ENCODE results near the gene FAM3D. TPM values are rescaled to one million over a fixed set of nuclear protein-coding genes. Genes with fewer than 3 reads are reported as not detected.

Gene FAM3D
- total RNA-seq, 1 donor from 2014 or later, result not detected

DNA sequence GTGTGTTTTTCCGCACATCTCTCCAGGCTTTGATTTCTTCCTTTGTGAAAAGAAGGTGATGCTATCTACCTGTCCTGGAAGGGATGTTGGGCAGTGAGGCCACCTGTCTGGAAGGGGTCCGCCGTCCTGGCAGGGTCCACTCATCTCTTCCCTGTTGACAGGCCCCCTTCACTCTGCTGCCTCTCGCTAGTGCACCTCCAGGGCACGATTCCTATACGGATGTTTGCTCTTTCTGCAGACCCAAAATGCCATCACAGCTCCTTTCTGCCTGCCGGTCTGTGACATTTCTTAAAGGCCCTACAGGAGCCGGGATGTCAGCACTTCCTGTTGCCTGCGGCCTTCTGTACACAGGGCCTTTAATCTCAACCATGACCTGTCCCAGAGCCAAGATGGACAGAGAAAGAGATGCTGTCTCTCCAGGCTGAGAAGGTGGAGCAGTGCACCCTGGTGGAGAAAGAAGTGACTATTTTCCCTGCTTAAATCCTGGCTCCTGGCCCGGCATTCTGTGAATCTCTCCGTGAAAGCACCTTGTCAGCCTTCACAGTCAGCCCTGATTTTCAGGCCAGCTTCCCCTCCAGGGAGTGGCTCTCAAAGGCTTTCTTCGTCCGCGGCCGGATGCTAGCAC lies 7.4 kb downstream of the FAM3D start:
- H3K27ac Mint-ChIP-seq (ENCODE audit: unreplicated experiment), result no peak overlapping the region
- H3K4me1 Mint-ChIP-seq (ENCODE audit: low read depth), result peaks cover 3% of the 10 kb centered on the region
- H3K4me3 Mint-ChIP-seq (ENCODE audit: unreplicated experiment), result no peak overlapping the region
- no peaks in the 10 kb centered on the region for H3K9me3 Mint-ChIP-seq (ENCODE audit: low read depth)
- no peak for DNase-seq (ENCODE audit: low spot score)
- no peaks in the 10 kb centered on the region for H3K36me3 Mint-ChIP-seq (ENCODE audit: low read depth)
- H3K27me3 Mint-ChIP-seq (ENCODE audit: low read depth), result peaks cover 9% of the 10 kb centered on the region
- TF ChIP-seq, protein P1, sequence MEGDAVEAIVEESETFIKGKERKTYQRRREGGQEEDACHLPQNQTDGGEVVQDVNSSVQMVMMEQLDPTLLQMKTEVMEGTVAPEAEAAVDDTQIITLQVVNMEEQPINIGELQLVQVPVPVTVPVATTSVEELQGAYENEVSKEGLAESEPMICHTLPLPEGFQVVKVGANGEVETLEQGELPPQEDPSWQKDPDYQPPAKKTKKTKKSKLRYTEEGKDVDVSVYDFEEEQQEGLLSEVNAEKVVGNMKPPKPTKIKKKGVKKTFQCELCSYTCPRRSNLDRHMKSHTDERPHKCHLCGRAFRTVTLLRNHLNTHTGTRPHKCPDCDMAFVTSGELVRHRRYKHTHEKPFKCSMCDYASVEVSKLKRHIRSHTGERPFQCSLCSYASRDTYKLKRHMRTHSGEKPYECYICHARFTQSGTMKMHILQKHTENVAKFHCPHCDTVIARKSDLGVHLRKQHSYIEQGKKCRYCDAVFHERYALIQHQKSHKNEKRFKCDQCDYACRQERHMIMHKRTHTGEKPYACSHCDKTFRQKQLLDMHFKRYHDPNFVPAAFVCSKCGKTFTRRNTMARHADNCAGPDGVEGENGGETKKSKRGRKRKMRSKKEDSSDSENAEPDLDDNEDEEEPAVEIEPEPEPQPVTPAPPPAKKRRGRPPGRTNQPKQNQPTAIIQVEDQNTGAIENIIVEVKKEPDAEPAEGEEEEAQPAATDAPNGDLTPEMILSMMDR (IDR thresholded peaks at IDR 0.05), result peak; percentile 75

DNA sequence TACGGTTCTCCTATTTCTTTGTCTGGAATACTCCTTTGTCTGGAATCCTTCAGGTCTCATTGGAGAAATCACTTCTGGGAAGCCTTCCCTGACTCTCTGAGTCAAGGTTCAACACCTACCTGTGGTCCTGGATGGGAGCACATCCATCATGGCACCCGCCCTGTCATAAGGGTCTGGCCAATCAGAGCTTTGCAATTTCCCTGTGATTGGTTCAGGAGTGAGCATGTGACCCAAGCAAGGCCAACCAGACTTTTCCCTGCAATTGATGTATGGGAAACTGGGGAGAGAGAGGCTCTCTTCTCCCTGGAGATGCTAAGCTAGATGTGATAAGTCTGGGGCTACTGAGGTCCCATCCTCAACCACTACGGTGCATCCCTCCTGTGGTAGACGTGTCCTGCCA lies 8.1 kb downstream of the FAM3D start:
- Mint-ChIP-seq H3K9me3 (ENCODE audit: low read depth) (no peaks in the 10 kb centered on the region), H3K27ac (ENCODE audit: unreplicated experiment) (no peak overlapping the region), H3K4me1 (ENCODE audit: low read depth) (peaks cover 3% of the 10 kb centered on the region), H3K36me3 (ENCODE audit: low read depth) (no peaks in the 10 kb centered on the region), H3K4me3 (ENCODE audit: unreplicated experiment) (no peak overlapping the region), H3K27me3 (ENCODE audit: low read depth) (peaks cover 9% of the 10 kb centered on the region)
- TF ChIP-seq, protein P1 (IDR thresholded peaks at IDR 0.05), result no peak
- DNase-seq (ENCODE audit: low spot score), result no peak

DNA sequence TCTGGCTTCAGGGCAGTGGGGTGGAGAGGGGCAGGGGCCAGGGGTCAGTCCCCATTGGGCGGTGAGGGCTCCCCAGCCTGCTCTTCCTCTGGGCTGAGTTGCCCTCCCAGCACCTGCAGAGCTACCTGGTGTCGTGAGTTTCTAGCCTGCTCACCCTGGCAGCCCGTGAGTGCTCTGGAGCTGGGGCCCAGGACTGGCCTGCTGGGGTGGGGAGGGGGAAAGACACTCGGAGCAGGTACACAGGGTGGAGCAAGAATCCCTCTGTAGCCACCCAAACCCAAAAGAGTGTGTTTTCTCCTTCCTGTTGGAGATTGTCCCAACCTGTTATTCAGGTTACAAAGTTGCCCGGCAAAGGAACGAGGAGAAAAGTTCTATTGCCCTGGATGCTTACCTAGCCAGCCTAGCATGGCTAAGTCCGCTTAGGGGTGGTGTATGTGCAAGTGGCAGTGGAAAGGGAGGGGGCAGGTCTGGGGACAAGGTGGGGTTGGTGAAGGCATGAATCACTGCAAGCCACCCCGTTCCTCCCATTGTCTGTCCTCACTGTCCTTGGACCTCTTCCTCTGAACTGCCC lies 8.9 kb downstream of the FAM3D start:
- Mint-ChIP-seq H3K9me3 (ENCODE audit: low read depth) (no peaks in the 10 kb centered on the region), H3K4me3 (ENCODE audit: unreplicated experiment) (no peak overlapping the region), H3K27me3 (ENCODE audit: low read depth) (peaks cover 15% of the 10 kb centered on the region), H3K27ac (ENCODE audit: unreplicated experiment) (no peak overlapping the region), H3K36me3 (ENCODE audit: low read depth) (no peaks in the 10 kb centered on the region), H3K4me1 (ENCODE audit: low read depth) (peaks cover 3% of the 10 kb centered on the region)
- TF ChIP-seq, protein P1 (IDR thresholded peaks at IDR 0.05), result no peak
- DNase-seq (ENCODE audit: low spot score), result peak; percentile 51

DNA sequence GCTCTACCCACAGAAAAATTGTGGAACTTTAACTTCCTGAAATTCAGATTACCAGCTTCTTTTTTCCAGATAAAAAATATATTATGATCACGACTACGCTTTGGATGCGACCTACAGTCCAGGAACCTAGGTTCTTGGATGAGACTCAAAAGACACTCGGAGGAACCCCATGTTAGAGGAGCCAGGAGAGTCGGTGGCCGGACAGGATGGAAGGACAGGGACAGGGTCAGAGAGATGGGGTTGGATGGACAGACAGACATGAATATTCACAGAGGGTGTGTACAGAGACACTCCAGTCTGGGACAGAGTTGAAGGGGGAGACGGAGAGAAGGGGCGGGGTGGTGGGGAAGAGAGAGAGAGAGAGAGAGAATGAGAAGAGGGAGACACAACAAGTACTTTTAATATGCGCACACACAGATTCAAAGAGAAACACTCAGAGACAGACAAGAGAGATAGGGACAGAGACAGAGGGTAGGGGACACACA lies 9.5 kb downstream of the FAM3D start:
- no peak overlapping the region for H3K27ac Mint-ChIP-seq (ENCODE audit: unreplicated experiment)
- no peak overlapping the region for H3K4me3 Mint-ChIP-seq (ENCODE audit: unreplicated experiment)

DNA sequence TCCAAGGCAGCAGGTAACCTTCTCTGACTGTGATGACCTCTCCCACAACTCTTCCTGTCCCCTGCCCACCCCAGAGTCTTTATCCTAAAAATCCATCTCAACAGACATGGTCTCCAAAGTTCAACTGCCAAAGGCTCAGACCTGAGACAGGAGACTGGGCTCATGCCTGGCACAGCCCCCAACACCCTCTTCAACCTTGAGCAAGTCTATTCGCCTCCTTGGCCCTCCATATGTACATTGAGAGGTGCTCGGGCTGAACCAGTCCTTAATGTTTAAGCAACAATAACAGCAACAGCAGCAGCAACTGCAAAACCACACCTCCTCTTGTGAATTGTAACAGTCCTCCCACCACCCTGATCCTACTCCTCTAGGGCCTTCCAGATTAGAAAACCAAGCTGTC lies 9.9 kb downstream of the FAM3D start:
- peaks cover 15% of the 10 kb centered on the region for H3K27me3 Mint-ChIP-seq (ENCODE audit: low read depth)
- DNase-seq (ENCODE audit: low spot score), result no peak
- TF ChIP-seq, protein P1 (IDR thresholded peaks at IDR 0.05), result no peak
- no peaks in the 10 kb centered on the region for H3K36me3 Mint-ChIP-seq (ENCODE audit: low read depth)
- peaks cover 3% of the 10 kb centered on the region for H3K4me1 Mint-ChIP-seq (ENCODE audit: low read depth)
- H3K9me3 Mint-ChIP-seq (ENCODE audit: low read depth), result no peaks in the 10 kb centered on the region
- H3K27ac Mint-ChIP-seq (ENCODE audit: unreplicated experiment), result no peak overlapping the region
- no peak overlapping the region for H3K4me3 Mint-ChIP-seq (ENCODE audit: unreplicated experiment)

More for the DNA sequence above, 9.5 kb downstream of the FAM3D start:
- Mint-ChIP-seq H3K36me3 (ENCODE audit: low read depth) (no peaks in the 10 kb centered on the region), H3K9me3 (ENCODE audit: low read depth) (no peaks in the 10 kb centered on the region), H3K27me3 (ENCODE audit: low read depth) (peaks cover 15% of the 10 kb centered on the region), H3K4me1 (ENCODE audit: low read depth) (peaks cover 3% of the 10 kb centered on the region)
- DNase-seq (ENCODE audit: low spot score), result no peak
- TF ChIP-seq, protein P1 (IDR thresholded peaks at IDR 0.05), result no peak

Data from chondrocyte (in vitro differentiated cells).